PC-3 (cell line): ENCODE data around the gene CATSPERE.

Experiments
- EZH2 ChIP-seq: fragments of 300-600 bp; sonication (generic); IDR thresholded peaks from one replicate; pipeline ENCODE4 v1.6.1; 2017; ENCODE audit warnings: antibody characterized with exemption, mild to moderate bottlenecking, low read length; ENCODE audit not compliant: unreplicated experiment
- TF ChIP-seq, protein P1 (sequence below): fragments of 300-600 bp; sonication (generic); conservative IDR thresholded peaks from 2 replicates; pipeline ENCODE4 v1.5.1; 2017; ENCODE audit warnings: antibody characterized with exemption, low read depth, mild to moderate bottlenecking, low read length

DNA sequence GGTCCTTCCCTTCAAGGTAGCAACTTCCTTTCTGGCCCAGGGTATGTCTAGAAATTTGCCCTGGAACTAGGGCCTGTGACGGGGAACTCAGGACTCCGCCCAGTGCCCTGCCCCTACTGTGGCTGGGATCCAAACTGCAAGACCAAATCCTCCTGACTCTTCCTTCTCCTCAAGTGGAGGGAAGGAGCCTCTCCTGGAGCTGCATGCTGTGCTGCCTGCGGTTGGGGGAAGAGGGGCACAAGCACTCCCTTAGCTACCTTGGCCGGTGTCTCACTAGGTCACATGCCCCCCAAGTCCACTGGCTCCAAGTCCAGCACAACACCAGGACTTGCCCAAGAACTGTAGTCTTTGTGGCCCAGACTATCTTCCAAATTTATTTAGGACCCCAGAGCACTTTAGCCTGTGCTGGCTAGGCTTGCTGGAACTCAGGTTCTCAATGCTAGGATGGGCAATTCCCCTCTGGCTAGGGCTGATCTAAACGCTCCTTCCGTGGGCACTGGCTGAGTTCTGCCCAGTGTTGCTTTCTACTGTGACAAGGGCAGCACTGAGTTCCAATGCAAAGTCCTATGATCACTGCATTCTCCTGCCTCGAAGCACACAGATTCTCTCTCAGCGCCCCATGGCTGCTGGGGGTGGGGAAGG is 21.6 kb upstream of the CATSPERE start:
- TF ChIP-seq, protein P1, sequence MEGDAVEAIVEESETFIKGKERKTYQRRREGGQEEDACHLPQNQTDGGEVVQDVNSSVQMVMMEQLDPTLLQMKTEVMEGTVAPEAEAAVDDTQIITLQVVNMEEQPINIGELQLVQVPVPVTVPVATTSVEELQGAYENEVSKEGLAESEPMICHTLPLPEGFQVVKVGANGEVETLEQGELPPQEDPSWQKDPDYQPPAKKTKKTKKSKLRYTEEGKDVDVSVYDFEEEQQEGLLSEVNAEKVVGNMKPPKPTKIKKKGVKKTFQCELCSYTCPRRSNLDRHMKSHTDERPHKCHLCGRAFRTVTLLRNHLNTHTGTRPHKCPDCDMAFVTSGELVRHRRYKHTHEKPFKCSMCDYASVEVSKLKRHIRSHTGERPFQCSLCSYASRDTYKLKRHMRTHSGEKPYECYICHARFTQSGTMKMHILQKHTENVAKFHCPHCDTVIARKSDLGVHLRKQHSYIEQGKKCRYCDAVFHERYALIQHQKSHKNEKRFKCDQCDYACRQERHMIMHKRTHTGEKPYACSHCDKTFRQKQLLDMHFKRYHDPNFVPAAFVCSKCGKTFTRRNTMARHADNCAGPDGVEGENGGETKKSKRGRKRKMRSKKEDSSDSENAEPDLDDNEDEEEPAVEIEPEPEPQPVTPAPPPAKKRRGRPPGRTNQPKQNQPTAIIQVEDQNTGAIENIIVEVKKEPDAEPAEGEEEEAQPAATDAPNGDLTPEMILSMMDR = no peak
- TF ChIP-seq EZH2 = no peak
